COLO668 (cell line): ENCODE results near the gene GRIK4.
A peak's percentile ranks its signal among the peaks of the same experiment; 100 is the strongest.
"Not testable (repeated sequence)": the region's sequence is repeated elsewhere in the genome, so short reads cannot be mapped to it uniquely, and the experiment has no call there.

Experiments used
- DNase-seq: peaks from one replicate; lab custom pipeline; 2025; ENCODE audit not compliant: unreplicated experiment; lab: John Stamatoyannopoulos, UW

Gene GRIK4

DNA sequence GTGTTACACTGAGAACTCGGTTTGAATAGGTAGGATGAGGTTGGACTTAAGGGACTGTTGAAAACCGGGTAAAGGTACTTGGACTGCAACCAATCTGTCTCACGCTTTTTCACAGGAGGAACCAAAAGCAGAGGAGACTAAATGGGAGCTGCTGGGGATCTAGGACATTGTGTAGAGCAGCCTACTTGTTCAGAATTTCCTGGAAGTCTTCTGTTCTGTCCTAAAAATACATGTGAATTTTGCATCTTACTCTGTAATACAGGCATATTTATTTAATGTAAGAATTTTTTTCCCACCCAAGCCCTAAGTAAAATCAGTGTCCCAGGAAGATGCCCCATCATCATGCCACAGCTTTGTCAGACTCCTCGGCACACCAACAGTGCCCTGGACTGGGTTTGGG is 460.3 kb downstream of the GRIK4 start:
- no peak for DNase-seq

DNA sequence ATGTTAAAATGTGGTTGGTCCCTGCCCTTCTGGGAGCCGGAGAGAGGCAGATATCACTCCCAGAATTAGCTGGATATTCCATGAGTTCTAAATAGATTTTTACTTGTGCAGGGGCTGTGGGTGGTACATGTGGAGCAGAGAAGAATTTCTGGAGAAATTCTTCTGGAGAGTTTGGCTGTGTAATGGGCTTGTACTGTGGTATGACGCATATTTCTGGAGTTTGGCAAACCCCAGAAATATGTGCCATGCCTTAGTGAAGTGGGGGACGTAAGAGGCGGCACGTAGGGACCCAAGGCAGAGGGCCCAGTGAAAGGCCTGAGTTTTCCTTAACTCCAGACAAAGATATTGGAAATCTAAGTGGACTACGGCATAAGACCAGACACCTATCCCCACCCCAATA is 461.1 kb downstream of the GRIK4 start:
- DNase-seq, result no peak

DNA sequence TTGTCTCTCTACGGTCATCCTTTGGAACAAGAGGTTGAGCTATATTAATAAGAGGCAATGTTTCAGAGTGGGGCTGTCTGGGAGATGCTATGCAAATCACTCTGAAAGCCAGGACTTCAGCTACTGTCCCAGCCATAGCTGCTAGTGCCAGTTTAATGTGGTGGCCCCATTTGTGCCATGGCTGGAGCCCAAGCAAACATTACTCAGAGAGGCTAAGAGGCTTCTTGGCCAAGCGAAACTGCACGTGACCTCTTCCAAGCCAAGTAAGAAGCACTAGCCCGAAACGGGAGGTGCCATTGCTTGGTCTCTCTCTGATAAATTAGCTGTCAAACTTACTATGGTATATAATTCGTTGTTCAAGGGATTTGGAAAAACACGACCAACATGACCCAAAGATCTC is 462.0 kb downstream of the GRIK4 start:
- no peak for DNase-seq

DNA sequence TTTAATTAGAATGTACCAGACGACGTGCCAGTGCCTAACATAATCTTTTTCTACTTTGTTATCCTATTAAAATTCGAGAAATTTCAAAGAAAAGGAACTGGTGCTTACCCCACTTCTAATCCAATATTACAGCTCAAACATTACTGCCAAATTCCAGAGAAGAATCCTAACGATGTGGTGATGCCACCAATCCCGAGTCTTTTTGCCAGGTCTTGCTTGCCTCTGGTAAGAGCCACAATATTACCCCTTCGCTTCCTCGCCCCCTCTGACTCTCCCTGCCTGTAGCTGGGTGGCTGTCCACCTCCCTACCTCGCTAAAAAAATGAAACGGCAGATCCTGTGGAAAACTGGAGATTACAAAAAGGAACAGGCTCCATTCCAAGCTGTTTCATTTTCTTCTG is 462.9 kb downstream of the GRIK4 start:
- no peak for DNase-seq

DNA sequence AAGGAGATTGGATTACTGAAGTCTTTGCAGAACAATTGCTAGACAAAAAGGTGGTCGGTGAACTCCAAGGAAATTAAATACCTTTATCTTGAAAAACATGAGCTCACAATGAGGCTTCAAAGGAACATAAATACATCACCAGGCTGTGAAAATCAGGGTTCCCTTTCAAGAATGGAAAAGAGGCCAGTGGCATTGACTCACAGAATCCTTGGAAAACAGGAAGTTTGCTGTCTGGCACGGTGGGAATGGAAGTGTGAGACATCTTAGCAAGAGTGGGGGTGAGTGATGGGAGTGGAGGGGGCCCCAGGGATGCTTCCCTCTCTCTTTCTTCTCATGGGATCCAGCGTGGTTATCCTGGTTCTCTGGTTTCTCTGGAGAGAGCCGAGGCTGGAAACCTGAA is 463.4 kb downstream of the GRIK4 start:
- no peak for DNase-seq

DNA sequence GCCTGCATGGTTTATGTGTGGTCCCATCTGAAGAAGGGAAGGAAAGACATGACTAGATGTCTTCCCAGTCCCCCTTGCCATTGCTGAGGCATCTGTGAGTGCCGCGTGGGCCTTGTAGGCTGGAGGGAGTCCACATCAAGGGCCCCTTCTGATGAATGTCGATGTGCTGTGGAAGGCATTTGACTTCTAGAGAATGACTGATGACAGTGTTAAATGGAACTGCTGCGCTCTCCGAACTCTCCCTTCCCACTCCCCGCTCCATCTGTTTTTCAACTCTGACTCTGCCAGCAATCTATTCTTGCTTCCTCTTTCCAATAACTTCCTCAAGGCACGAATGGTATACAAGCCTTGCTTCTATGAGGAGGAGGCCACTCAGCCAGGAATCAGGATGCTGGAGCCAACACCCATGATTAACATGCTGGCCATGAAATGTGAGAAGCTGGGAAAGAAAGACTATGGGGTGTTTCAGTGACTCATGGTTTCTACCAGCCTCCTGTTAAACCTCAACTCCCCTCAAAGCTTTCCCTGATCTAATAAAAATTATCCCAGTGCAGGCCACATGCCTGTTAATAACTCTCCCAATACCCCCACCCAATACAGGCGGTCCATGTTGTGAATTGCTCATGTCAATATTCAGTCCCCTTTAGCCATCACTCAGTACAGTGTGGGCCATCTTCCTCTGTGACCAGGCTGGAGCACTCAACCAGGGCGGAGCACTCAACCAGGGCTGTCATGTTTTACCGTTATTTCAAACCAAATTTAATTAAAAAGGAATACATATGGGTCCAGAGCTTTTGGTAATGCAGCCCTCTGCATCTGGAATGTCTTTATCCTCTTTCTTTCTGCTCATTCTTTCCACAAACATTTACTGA is 466.0 kb downstream of the GRIK4 start:
- no peak for DNase-seq

DNA sequence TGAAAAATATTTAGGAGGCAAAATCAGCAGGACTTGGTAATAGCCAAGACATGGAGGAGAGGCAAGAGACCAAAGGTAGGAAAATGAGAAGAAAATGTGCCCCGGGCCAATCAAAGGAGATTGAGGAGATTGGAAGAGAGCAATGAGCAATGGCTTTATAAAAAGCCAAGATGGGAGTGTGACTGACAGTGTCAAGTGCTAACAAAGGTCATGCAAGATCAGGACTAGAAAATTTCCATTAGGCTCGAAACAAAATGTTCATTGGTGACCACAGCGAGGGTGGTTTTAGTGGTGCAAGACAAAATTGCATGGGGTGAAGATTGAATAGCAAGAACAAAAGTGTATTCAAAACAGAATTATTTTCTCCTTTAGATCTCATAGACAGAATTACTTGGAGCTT is 467.2 kb downstream of the GRIK4 start:
- no peak for DNase-seq

DNA sequence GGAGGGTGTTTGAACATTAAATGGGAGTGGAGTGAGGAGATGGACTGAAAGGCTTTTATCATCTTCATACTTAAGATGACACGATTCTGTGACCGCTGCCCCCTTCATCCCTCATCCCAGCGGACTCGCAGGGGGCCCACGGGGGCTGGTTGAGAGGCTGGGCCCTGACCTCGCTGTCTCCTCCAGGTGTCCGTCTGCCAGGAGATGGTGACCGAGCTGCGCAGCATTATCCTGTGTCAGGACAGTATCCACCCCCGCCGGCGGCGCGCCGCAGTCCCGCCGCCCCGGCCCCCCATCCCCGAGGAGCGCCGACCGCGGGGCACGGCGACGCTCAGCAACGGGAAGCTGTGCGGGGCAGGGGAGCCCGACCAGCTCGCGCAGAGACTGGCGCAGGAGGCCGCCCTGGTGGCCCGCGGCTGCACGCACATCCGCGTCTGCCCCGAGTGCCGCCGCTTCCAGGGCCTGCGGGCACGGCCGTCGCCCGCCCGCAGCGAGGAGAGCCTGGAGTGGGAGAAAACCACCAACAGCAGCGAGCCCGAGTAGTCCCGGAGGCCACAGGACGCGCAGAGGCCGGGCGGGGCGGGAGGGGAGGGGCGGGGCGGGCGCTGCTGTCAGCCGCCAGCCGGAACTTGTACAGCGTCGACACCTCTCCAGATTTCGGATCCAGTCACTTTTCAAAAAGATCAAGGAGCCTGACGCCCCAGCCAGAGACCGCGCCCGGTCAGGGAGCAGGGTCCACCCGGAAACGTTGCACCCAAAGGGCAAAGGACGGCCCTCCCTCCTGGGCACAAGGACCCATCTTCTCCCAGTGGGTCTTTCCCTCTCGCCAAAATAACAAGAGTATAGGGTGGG is 474.4 kb downstream of the GRIK4 start:
- peak; percentile 67 for DNase-seq

DNA sequence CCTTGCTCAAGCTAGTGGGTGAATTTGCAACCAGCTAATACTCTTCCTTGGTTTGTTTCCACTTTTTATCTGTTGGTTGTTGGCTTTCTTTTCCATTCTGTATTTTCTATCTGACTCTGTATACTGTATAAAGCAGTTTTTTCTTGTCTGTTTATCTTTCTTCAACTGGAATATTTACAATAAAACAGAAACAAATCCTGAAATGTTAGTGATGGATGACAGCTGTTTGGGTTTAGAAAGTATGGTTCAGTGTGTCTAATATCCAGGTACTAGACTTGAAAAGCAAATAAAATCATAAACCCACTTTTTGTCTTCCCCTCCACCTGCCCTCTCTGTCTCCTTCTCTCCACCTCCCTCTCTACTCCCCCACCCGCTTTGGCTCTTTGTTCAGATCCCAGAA is 477.1 kb downstream of the GRIK4 start:
- no peak for DNase-seq

DNA sequence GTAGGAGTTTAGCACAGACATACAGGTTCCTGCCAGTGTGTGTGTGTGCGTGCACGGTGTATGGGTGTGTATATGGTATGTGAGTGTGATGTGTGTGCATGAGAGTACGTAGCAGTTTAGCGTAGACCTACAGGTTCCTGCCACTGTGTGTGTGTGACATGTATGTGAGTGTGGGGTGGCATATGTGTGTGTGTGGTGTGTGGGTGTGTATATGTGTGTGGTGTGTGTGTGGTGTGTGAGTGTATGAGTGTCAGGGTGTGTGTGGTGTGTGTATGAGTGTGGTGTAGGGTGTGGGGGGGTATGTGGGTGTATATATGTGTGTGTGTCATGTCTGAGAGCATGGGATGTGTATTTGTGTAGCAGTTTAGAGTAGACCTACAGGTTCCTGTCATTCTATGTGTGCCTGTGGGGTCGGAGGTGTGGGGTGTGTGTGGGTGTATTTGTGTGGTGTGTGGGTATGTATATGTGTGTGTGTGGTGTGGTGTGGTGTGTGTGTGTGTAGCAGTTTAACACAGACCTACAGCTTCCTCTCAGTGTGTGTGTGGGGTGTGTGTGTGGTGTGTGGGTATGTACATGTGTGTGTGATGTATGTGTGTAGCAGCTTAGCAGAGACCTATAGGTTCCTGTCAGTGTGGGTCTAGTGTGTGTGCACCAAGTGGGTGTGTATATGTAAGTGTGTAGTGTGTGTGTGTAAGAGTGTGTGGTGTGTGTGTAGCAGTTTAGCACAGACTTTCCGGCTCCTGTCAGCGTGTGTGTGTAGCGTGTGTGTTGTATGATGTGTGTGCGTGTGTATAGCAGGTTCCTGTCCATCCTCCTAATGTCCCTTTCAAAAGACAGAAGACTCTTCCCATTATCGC is 480.5 kb downstream of the GRIK4 start:
- no peak for DNase-seq

DNA sequence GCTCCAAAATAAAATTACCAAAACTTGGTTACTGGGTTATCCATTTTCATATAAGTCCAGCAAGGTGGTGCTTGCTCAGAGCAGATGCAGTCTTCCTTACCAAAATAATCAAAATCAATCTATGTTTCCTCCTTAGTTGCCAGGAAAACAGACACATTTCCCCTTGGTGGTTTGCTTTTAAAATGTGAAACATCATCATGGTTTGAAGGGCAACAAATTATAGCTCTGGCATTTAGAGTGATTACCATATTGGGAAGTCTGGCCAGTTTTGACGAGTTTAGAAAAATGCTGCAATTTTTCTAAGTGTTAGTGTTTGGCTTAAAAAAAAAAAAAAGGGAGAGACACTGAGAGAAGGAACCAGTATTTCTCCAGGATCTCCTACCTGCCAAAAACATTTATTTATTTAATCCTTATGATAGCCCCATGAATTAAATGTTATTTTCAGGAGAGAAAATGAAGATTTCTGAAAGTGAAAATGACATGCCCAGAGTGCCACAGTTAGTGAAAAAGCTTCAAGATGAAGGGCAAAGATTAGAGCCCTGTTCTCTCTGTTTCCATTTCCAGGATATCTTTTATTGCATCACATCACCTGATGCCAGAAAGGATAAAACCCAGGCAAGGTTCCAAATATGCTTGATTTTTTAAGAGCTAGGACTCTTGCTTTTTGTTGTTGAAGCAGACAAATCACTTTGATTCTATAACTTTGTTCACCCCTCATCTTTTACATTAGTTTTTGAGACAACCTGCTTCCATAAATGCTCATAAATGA is 482.7 kb downstream of the GRIK4 start:
- DNase-seq, result no peak

DNA sequence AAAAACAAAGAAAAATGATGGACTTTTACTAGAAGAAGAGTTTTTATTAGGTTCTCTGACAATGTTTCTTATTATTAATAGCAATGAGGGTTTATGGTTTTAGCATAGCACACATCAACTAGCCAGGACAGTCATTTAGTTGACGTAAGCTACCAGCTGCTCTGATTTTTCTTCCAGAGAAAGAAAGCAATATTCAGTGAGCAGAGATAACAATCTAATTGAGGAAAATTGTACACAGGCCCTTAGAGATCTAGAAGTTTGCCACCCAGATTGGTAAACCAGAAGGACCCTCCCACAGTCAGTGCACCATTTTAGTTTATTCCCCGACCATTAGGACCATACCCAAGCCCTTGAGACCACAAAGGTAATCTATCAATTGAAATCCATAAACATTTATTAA is 483.6 kb downstream of the GRIK4 start:
- DNase-seq, result no peak

DNA sequence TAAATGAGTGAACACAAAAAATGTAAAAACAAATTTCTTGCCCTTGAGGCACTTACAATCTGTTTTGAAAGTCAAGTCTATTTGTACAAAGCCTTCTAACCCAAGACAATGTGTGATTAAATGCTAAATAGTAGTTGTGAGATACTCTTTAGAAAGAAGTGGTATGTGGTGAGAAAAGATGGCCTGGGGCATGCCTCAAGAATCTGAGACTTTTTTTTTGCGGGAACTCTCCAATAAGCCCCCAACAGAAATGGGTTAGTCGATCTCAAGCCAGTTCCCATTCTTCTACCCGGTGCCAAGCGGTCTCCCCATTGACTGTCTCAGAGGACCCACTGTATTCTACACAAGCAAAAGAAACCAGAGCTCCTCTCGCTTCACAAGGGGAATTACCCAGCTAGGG is 485.4 kb downstream of the GRIK4 start:
- DNase-seq, result no peak

DNA sequence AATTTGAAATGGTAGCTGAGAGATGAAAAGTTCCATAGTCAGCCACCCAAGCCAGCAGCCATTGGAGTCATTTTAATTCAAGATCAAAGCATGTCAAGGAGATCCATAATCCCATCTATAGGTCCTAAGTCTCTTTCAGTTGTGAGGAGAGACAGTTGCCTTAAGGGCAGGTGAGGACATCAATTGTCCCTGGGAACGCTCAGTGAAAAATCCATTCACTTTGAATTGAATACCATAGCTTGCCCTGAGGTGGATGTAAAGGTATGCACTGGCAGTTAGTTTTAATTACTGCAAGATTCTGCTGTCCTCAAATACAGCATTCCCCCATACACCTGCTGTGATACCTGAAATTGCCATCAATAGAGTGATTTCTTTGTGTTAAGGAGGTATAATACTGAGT is 487.0 kb downstream of the GRIK4 start:
- DNase-seq, result no peak

DNA sequence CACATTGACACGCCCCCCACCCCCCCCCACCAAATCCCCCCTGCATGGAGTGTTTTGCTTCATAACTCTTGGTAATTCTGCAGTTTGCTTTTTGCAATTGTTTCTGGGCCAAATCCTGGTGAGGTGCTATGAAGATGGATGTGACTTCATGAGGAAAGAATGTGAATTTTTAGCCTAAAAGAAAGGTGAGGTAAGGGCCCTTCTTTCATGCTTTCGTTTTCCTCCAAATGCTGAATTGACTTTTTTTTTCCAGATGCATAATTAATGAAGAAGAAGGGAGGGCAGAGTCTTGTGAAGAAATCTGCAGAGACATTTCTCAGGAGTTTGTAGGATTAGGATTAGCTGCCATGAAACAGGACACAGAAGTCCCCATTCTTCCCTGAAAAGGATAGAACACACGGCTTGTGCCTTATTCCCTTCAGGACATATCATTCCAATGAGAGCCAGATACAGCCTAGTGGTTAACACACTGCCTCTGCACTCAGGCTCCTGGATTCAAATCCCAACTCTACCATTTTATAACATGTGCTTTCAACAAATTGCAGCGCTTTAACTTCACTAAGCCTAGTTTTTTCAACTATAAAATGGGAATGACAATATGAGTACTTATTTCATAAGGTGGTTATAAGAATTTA is 492.8 kb downstream of the GRIK4 start:
- no peak for DNase-seq

DNA sequence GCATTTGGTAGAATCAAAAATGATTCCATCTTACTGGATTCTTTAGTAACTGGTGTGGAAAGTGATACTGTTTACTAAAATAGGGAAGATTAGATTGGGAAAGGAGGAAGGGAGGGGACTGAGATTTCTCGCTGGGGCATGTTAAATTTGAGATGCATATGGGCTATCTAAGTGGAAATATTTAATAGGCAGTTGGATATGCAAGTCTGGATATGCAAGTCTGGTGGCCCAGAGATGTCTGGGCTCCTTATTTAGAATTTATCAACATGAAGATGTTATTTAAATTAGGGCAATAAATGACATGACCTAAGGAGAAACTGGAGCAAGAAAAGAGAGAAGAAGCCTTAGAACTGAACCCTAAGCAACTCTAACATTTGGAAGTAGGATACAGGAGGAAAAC is 495.4 kb downstream of the GRIK4 start:
- DNase-seq, result no peak

DNA sequence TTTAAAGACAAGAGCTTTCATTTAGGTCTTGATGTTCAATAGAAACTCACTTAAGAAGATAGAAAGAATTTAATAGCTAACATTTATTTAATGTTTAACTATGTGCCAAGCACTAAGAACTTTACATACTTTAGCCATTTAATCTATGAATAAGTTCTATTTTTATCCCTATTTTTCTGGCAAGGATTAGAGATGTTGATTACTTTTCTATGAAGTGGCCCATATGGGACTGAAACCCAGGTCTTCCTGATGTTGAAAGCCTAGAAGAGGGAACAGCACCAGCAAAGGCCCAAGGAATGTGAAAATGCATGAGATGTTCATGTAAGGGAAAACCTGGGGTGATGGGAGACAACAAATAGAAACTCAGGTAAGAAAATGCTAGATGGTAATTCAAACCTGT is 497.0 kb downstream of the GRIK4 start:
- no peak for DNase-seq

DNA sequence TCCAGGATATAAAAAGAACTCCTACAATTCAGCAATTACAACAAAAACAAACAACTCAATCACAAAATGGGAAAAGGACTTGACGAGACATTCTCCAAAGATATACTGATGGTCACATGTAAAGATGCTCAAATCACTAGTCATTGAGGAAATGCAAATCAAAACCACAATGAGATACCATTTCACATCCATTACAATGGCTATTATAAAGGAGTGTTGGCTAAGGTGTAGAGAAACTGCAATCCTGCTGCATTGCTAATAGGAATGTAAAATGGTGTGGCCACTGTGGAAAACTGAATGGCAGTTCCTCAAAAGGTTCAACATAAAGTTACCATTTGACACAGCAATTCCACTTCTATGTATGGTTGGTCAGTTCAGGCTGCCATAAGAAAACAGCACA is 500.5 kb downstream of the GRIK4 start:
- DNase-seq, result no peak

DNA sequence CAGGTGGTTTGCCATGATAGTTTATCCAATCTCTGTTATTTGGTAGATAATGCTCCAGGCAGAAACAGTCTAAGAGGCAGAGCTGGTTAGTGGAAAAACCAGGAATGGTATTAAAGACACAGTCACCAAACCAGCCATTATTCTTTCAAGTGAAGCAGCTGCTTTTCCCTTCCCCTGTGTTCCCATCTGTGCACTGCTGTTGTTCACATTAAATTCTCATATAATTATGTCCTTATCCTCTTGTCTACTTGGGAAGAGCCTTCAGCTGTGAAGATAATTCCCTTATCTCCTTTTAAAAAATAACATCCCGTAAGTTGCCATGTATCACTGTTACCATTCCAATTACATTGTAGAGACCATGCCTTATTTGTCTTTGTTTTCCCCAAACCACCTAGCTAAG is 507.2 kb downstream of the GRIK4 start:
- DNase-seq, result no peak

DNA sequence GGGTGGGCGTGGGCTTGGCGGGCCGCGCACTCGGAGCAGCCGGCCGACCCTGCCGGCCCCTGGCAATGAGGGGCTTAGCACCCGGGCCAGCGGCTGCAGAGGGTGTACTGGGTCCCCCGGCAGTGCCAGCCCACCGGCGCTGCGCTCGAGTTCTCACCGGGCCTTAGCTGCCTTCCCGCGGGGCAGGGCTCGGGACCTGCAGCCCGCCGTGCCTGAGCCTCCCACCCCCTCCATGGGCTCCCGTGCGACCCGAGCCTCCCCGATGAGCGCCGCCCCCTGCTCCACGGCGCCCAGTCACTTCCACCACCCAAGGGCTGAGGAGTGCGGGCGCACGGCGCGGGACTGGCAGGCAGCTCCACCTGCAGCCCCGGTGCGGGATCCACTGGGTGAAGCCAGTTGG is 510.2 kb downstream of the GRIK4 start:
- not testable (repeated sequence) for DNase-seq
